ENCODE measurements around the gene GOLGA6L7. TPM values are rescaled to one million over a fixed set of nuclear protein-coding genes. Genes with fewer than 3 reads are reported as not detected.

Gene GOLGA6L7
- total and polyA plus RNA-seq, 2 donors (not counting 1 experiment from before 2014, with no cell fraction given) = not detected

DNA sequence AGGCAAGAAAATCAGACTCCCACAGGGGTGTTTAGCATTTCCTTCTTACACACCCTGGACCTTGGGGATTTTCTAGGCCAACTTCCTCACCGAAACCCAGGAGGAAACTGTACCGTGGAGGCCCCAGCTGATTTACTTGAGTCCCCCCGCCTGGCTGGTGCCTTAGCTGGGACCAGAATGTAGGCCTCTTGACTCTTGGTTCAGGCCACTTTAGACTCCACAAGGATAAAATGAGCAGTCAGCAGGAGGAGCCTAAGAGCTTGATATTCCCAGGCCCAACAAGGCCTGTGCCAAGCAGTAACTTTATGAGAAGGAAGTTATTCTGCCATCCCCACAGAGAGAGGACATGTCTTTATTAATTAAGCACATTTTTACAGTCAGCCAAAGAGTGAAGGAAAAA lies 32.7 kb upstream of the GOLGA6L7 start:
- Mint-ChIP-seq H3K27ac (no peak overlapping the region), H3K9me3 (ENCODE audit: insufficient read depth) (peaks cover 2% of the 10 kb centered on the region), H3K4me1 (no peaks in the 10 kb centered on the region), H3K4me3 (no peak overlapping the region), H3K27me3 (peaks cover 11% of the 10 kb centered on the region)
- no peak overlapping the region for H3K4me2 ChIP-seq (replicated peaks; ENCODE audit: low read depth, low read length, poor library complexity, severe bottlenecking)
- ATAC-seq (ENCODE audit: low read depth) (no peak), DNase-seq (no peak)
- no peaks in the 10 kb centered on the region for H3K79me2 ChIP-seq (ENCODE audit: control insufficient read depth, insufficient read depth, low read length)
- no peaks in the 10 kb centered on the region for H3K4me1 ChIP-seq (ENCODE audit: control insufficient read depth in 2 of 2, insufficient read depth in 2 of 2, low read length in 2 of 2)
- H3K9ac ChIP-seq (ENCODE audit: low read length) = no peak overlapping the region
- no peaks in the 10 kb centered on the region for H4K20me1 ChIP-seq (ENCODE audit: control insufficient read depth, insufficient read depth, low read length, poor library complexity, severe bottlenecking)
- intact Hi-C loops (cut with micrococcal nuclease) = no loop called here
- H3K9me3 ChIP-seq (ENCODE audit: control extremely low read depth in 1 of 3, control insufficient read depth in 2 of 3, insufficient read depth in 1 of 3, low read length in 2 of 3) = peaks cover 0 to 9% (median 0%) of the 10 kb centered on the region in 3 donors
- CTCF ChIA-PET = no interaction called here
- no peak overlapping the region for H3K4me3 ChIP-seq (ENCODE audit: control extremely low read depth in 1 of 5, extremely low read depth in 1 of 5, insufficient read depth in 1 of 5, low read depth in 2 of 5, low read length in 4 of 5)
- no peak overlapping the region for H2AFZ ChIP-seq (ENCODE audit: insufficient read depth, low read depth, low read length, poor library complexity, severe bottlenecking)
- H3K36me3 ChIP-seq (replicated peaks in 1 of 2; ENCODE audit: control extremely low read depth in 1 of 2, control insufficient read depth in 1 of 2, extremely low read depth in 1 of 2, insufficient read depth in 2 of 2, low read length in 1 of 2) = no peaks in the 10 kb centered on the region
- TF ChIP-seq CTCF (IDR thresholded peaks at IDR 0.05) = no peak
- TF ChIP-seq EZH2 (IDR thresholded peaks at IDR 0.05; ENCODE audit: borderline replicate concordance, insufficient read depth, low read depth, low read length, poor library complexity, severe bottlenecking) = no peak
- peaks cover 0 to 5% (median 0%) of the 10 kb centered on the region in 4 experiments for H3K27me3 ChIP-seq (replicated peaks in 1 of 4; ENCODE audit: control extremely low read depth in 1 of 4, control insufficient read depth in 3 of 4, insufficient read depth in 4 of 4, low read length in 3 of 4)
- POLR2A ChIA-PET = no interaction called here
- H3K27ac ChIP-seq (ENCODE audit: low read length in 2 of 2) = no peak overlapping the region
- 30% methylated on average over 3 of the region's 3 CpGs for WGBS (ENCODE audit: insufficient coverage)

GRCh38 chr15:28880680-28881079 lies 32.2 kb upstream of the GOLGA6L7 start:
- Histone ChIP-seq H2AFZ (ENCODE audit: insufficient read depth, low read depth, low read length, poor library complexity, severe bottlenecking) (no peak overlapping the region), H3K36me3 (replicated peaks in 1 of 2; ENCODE audit: control extremely low read depth in 1 of 2, control insufficient read depth in 1 of 2, extremely low read depth in 1 of 2, insufficient read depth in 2 of 2, low read length in 1 of 2) (no peaks in the 10 kb centered on the region), H3K4me3 (ENCODE audit: control extremely low read depth in 1 of 5, extremely low read depth in 1 of 5, insufficient read depth in 1 of 5, low read depth in 2 of 5, low read length in 4 of 5) (no peak overlapping the region), H4K20me1 (ENCODE audit: control insufficient read depth, insufficient read depth, low read length, poor library complexity, severe bottlenecking) (no peaks in the 10 kb centered on the region), H3K27me3 (replicated peaks in 1 of 4; ENCODE audit: control extremely low read depth in 1 of 4, control insufficient read depth in 3 of 4, insufficient read depth in 4 of 4, low read length in 3 of 4) (peaks cover 0 to 5% (median 0%) of the 10 kb centered on the region in 4 experiments), H3K4me2 (replicated peaks; ENCODE audit: low read depth, low read length, poor library complexity, severe bottlenecking) (no peak overlapping the region), H3K9ac (ENCODE audit: low read length) (no peak overlapping the region), H3K79me2 (ENCODE audit: control insufficient read depth, insufficient read depth, low read length) (no peaks in the 10 kb centered on the region), H3K9me3 (ENCODE audit: control extremely low read depth in 1 of 3, control insufficient read depth in 2 of 3, insufficient read depth in 1 of 3, low read length in 2 of 3) (peaks cover 0 to 9% (median 0%) of the 10 kb centered on the region in 3 donors), H3K4me1 (ENCODE audit: control insufficient read depth in 2 of 2, insufficient read depth in 2 of 2, low read length in 2 of 2) (no peaks in the 10 kb centered on the region), H3K27ac (ENCODE audit: low read length in 2 of 2) (no peak overlapping the region)
- WGBS (ENCODE audit: insufficient coverage) = 92% methylated on average over 2 of the region's 5 CpGs
- no peak overlapping the region for H3K27ac Mint-ChIP-seq
- DNase-seq (no peak), ATAC-seq (ENCODE audit: low read depth) (no peak)
- TF ChIP-seq EZH2 (IDR thresholded peaks at IDR 0.05; ENCODE audit: borderline replicate concordance, insufficient read depth, low read depth, low read length, poor library complexity, severe bottlenecking) = no peak
- no peak for TF ChIP-seq CTCF (IDR thresholded peaks at IDR 0.05)
- H3K4me3 Mint-ChIP-seq = no peak overlapping the region
- intact Hi-C loops (cut with micrococcal nuclease) = no loop called here
- ChIA-PET CTCF (no interaction called here), POLR2A (no interaction called here)
- H3K9me3 Mint-ChIP-seq (ENCODE audit: insufficient read depth) = peaks cover 2% of the 10 kb centered on the region
- H3K27me3 Mint-ChIP-seq = peaks cover 11% of the 10 kb centered on the region
- no peaks in the 10 kb centered on the region for H3K4me1 Mint-ChIP-seq

All from B cell (primary cell).